Ovary (tissue), 3 donors: ENCODE results near the gene PPFIA4.

Experiments used
- CTCF ChIP-seq, 3 donors: fragments of 450-650 bp in 2 of 3; fragments of 200-600 bp in 1 of 3; IDR thresholded peaks; one replicate each; pipeline versions ENCODE4 v1.5.1 to v1.8.0; 2016 to 2022; ENCODE audit warnings: antibody characterized with exemption in 3 of 3, mild to moderate bottlenecking in 1 of 3
- EP300 ChIP-seq: sonication (generic); formaldehyde crosslinking; IDR thresholded peaks from one replicate; pipeline ENCODE4 v1.6.1; 2017; ENCODE audit warnings: antibody characterized with exemption
- POLR2A ChIP-seq: fragments of 450-650 bp; IDR thresholded peaks from one replicate; pipeline ENCODE4 v1.6.1; 2017; ENCODE audit warnings: antibody characterized with exemption, mild to moderate bottlenecking, moderate library complexity
- donor health status: DM: no; HTN: no; CAD: no.

DNA sequence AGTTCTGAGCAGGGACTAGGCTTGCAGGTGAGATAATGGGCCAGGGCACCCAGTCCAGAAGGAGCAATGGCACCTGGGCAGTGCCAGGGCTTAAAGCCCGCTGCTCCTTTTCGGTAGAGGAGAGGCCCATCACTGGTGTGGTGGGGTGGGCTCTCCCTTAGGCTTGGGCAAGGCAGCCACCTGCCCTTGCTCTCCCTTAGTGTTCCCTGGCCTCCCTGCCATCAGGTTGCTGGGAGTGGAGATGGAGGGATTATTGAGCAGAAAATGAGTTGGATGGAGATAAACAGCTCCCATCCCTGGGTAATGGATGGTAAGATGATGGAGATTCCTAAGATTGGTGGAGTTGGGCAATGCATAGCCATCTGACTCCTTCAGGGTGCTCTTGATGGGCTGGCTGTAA lies 51.7 kb downstream of the PPFIA4 start:
- TF ChIP-seq POLR2A = no peak
- no peak for TF ChIP-seq CTCF (IDR thresholded peaks at IDR 0.05)
- TF ChIP-seq EP300 = no peak
